Gastrocnemius medialis (tissue), 4 donors: Measurements from ENCODE around the gene SPRN. TPM values are rescaled to one million over a fixed set of nuclear protein-coding genes. Genes with fewer than 3 reads are reported as not detected.
"Not testable (repeated sequence)": the region's sequence is repeated elsewhere in the genome, so short reads cannot be mapped to it uniquely, and the experiment has no call there.

Experiments used
- ATAC-seq, 2 donors: fragments of 150-250 bp; one replicate each; pipeline ENCODE4 v1.9.1; 2016
- DNase-seq, 2 donors: peaks; one replicate each; pipeline ENCODE4 v3.0.0-alpha.2; 2019
- H3K27ac ChIP-seq, 4 donors: fragments of 200-600 bp; sonication (generic); 1 replicate in 1 of 4; 2 replicates in 3 of 4; pipeline ENCODE4 v1.5.1; 2016 to 2018; ENCODE audit warnings: mild to moderate bottlenecking in 2 of 4, moderate library complexity in 1 of 4
- H3K27me3 ChIP-seq, 3 donors: fragments of 200-600 bp; sonication (generic) in 2 of 3; 1 replicate in 1 of 3; 2 replicates in 2 of 3; pipeline versions ENCODE4 v1.5.1 to v1.6.0; 2016 to 2019; ENCODE audit warnings: mild to moderate bottlenecking in 1 of 3, moderate library complexity in 1 of 3
- H3K36me3 ChIP-seq, 2 donors: fragments of 200-600 bp; sonication (generic) in 1 of 2; one replicate each; pipeline ENCODE4 v1.5.1; 2017 to 2018
- H3K4me1 ChIP-seq, 2 donors: fragments of 200-600 bp; sonication (generic) in 1 of 2; one replicate each; pipeline ENCODE4 v1.5.1; 2016 to 2017; ENCODE audit warnings: mild to moderate bottlenecking in 2 of 2
- H3K4me3 ChIP-seq, 4 donors: fragments of 200-600 bp; sonication (generic) in 3 of 4; 1 replicate in 1 of 4; 2 replicates in 3 of 4; pipeline ENCODE4 v1.5.1; 2016 to 2019; ENCODE audit warnings: mild to moderate bottlenecking in 2 of 4
- H3K9me3 ChIP-seq, 3 donors: fragments of 200-600 bp; sonication (generic) in 2 of 3; 1 replicate in 1 of 3; 2 replicates in 2 of 3; pipeline ENCODE4 v1.5.1; 2016 to 2019
- CTCF ChIP-seq, 5 experiments: fragments of 450-650 bp in 3 of 5; fragments of 200-600 bp in 2 of 5; sonication (generic) in 2 of 5; IDR thresholded peaks in 4 of 5; conservative IDR thresholded peaks in 1 of 5; 1 replicate in 4 of 5; 2 replicates in 1 of 5; pipeline ENCODE4 v1.5.1; 2016 to 2019; ENCODE audit warnings: antibody characterized with exemption in 5 of 5, mild to moderate bottlenecking in 3 of 5, moderate library complexity in 3 of 5
- POLR2A ChIP-seq, 2 donors: fragments of 450-650 bp; IDR thresholded peaks; one replicate each; pipeline ENCODE4 v1.6.1; 2017; ENCODE audit warnings: antibody characterized with exemption in 2 of 2, mild to moderate bottlenecking in 2 of 2, moderate library complexity in 2 of 2
- in situ Hi-C, 4 donors: fragments of 200-750 bp; cut with MboI; loops; one replicate each; pipeline versions ENCODE4 v1.15.0 to v1.8.0; 2017; ENCODE audit warnings: low sequenced_read_pairs in 4 of 4
- intact Hi-C: fragments of 100-400 bp; cut with DNase I; formaldehyde crosslinking; loops from one replicate; pipeline ENCODE4 v1.15.1; 2023; ENCODE audit warnings: low total_unique reads
- total RNA-seq, 4 donors: library from RNA; depleted of rRNA; stranded (reverse); fragments of >200 nt; gene quantifications; one replicate each; pipeline versions ENCODE4 v1.1.0 to v1.2.3, GENCODE V29; 2016

The SPRN gene
- not detected for total RNA-seq

GRCh38 chr10:133424601-133425000 lies at the start of gene SPRN:
Gene SPRN (minus strand): TSS chr10:133424625. CDS start chr10:133423681, 944 bp downstream.
- intact Hi-C loops, H3K27ac ChIP-seq, H3K27me3 ChIP-seq, H3K4me1 ChIP-seq, ATAC-seq, H3K9me3 ChIP-seq, DNase-seq, in situ Hi-C loops, H3K4me3 ChIP-seq: not testable (repeated sequence)
- H3K36me3 ChIP-seq: peaks cover 0 to 16% of the 10 kb centered on the region in 2 donors

GRCh38 chr10:133474027-133474426 lies 49.6 kb upstream of the SPRN start:
- Histone ChIP-seq H3K4me1 (no peaks in the 10 kb centered on the region), H3K36me3 (no peaks in the 10 kb centered on the region), H3K9me3 (no peaks in the 10 kb centered on the region), H3K4me3 (no peak overlapping the region), H3K27ac (no peak overlapping the region), H3K27me3 (no peaks in the 10 kb centered on the region)
- TF ChIP-seq POLR2A (IDR thresholded peaks at IDR 0.05): no peak
- TF ChIP-seq CTCF (IDR thresholded peaks at IDR 0.05 in 4 of 5, conservative IDR thresholded peaks at IDR 0.05 in 1 of 5): no peak
- intact Hi-C loops: no loop called here
- no peak for ATAC-seq
- no peak for DNase-seq
- in situ Hi-C loops: no loop called here

GRCh38 chr10:133473270-133473669 lies 48.8 kb upstream of the SPRN start:
- DNase-seq: no peak
- no peaks in the 10 kb centered on the region for H3K36me3 ChIP-seq
- no peak overlapping the region for H3K4me3 ChIP-seq
- ATAC-seq: no peak
- in situ Hi-C loops (no loop called here), intact Hi-C loops (no loop called here)
- H3K27ac ChIP-seq: no peak overlapping the region
- H3K9me3 ChIP-seq: no peaks in the 10 kb centered on the region
- H3K4me1 ChIP-seq: no peaks in the 10 kb centered on the region
- TF ChIP-seq CTCF (IDR thresholded peaks at IDR 0.05 in 4 of 5, conservative IDR thresholded peaks at IDR 0.05 in 1 of 5) (no peak), POLR2A (IDR thresholded peaks at IDR 0.05) (no peak)
- no peaks in the 10 kb centered on the region for H3K27me3 ChIP-seq

- Histone ChIP-seq H3K27ac (no peak overlapping the region), H3K9me3 (no peaks in the 10 kb centered on the region), H3K36me3 (no peaks in the 10 kb centered on the region), H3K4me3 (no peak overlapping the region), H3K4me1 (no peaks in the 10 kb centered on the region), H3K27me3 (no peaks in the 10 kb centered on the region)
- ATAC-seq (no peak), DNase-seq (no peak)
- in situ Hi-C loops (no loop called here), intact Hi-C loops (no loop called here)
- TF ChIP-seq POLR2A (IDR thresholded peaks at IDR 0.05): no peak
- no peak for TF ChIP-seq CTCF (IDR thresholded peaks at IDR 0.05 in 4 of 5, conservative IDR thresholded peaks at IDR 0.05 in 1 of 5)
These were observed 47.1 kb upstream of the SPRN start for GRCh38 chr10:133471300-133472109.

- intact Hi-C loops, H3K36me3 ChIP-seq, H3K9me3 ChIP-seq, in situ Hi-C loops, ATAC-seq, H3K27ac ChIP-seq, DNase-seq, H3K27me3 ChIP-seq, H3K4me3 ChIP-seq, H3K4me1 ChIP-seq: not testable (repeated sequence)
These were observed 44.8 kb upstream of the SPRN start for GRCh38 chr10:133469205-133469604.
